Heart right ventricle (tissue), 16 donors: ENCODE data around the gene NRXN2. TPM values are rescaled to one million over a fixed set of nuclear protein-coding genes. Genes with fewer than 3 reads are reported as not detected.

Experiments used
- ATAC-seq, 8 donors: fragments of 200-7000 bp; cut with Tn5 transposase; one replicate each; pipeline ENCODE4 v1.9.1; 2020; ENCODE audit warnings: mild to moderate bottlenecking in 8 of 8, moderate library complexity in 8 of 8, moderate number of reproducible peaks in 1 of 8
- DNase-seq, 2 donors: peaks; one replicate each; pipeline ENCODE4 v3.0.0-alpha.2; 2020
- H3K27ac ChIP-seq, 10 donors: fragments of 200-600 bp; sonication (generic) in 2 of 10; one replicate each; pipeline versions ENCODE4 v1.5.0 to v1.8.0; 2020 to 2022; ENCODE audit warnings: mild to moderate bottlenecking in 3 of 10
- H3K27me3 ChIP-seq, 7 donors: fragments of 200-600 bp; one replicate each; pipeline ENCODE4 v1.8.0; 2021 to 2022; ENCODE audit warnings: mild to moderate bottlenecking in 2 of 7
- H3K36me3 ChIP-seq, 9 donors: fragments of 200-600 bp; sonication (generic) in 1 of 9; one replicate each; pipeline versions ENCODE4 v1.5.0 to v1.8.0; 2020 to 2022; ENCODE audit warnings: mild to moderate bottlenecking in 2 of 9
- H3K4me1 ChIP-seq, 9 donors: fragments of 200-600 bp; sonication (generic) in 1 of 9; one replicate each; pipeline versions ENCODE4 v1.5.0 to v1.8.0; 2020 to 2022; ENCODE audit warnings: mild to moderate bottlenecking in 4 of 9
- H3K4me3 ChIP-seq, 10 donors: fragments of 200-600 bp; sonication (generic) in 2 of 10; one replicate each; pipeline versions ENCODE4 v1.5.0 to v1.8.0; 2020 to 2022; ENCODE audit warnings: mild to moderate bottlenecking in 7 of 10, moderate library complexity in 2 of 10
- H3K9me3 ChIP-seq, 11 donors: fragments of 200-600 bp in 10 of 11; sonication (generic) in 2 of 11; one replicate each; pipeline versions ENCODE4 v1.5.0 to v1.8.0; 2013 to 2022; ENCODE audit warnings: mild to moderate bottlenecking in 2 of 11, control low read depth in 1 of 11, moderate library complexity in 1 of 11
- CTCF ChIP-seq, 9 donors: fragments of 200-600 bp; sonication (generic) in 2 of 9; IDR thresholded peaks; one replicate each; pipeline versions ENCODE4 v1.5.0 to v1.8.0; 2021 to 2022; ENCODE audit warnings: antibody characterized with exemption in 9 of 9, mild to moderate bottlenecking in 5 of 9, moderate library complexity in 1 of 9
- WGBS, 2 donors: extraction: QIAGEN DNeasy Blood & Tissue Kit; methylation state at CpG; one replicate each; pipeline ENCODE4 v1.1.7; 2013; ENCODE audit warnings: inconsistent platforms in 1 of 2; 5-methylcytosine and 5-hydroxymethylcytosine counted together
- intact Hi-C, 10 donors: fragments of 100-400 bp; cut with DNase I; formaldehyde crosslinking; loops; one replicate each; pipeline versions ENCODE4 v1.11.1 to v1.14.2; 2022
- polyA plus RNA-seq, 2 donors: library from polyadenylated mRNA; stranded (reverse); fragments of 200-250 nt; gene quantifications; one replicate each; pipeline ENCODE4 v1.2.3, GENCODE V29; 2013
- total RNA-seq, 10 donors: library from RNA; stranded (reverse); fragmentation: NEBNext Ultra II Directional in 3 of 10; extraction: Animal tissue kit (Norgen Biotek cat#: 25700) in 3 of 10; gene quantifications; one replicate each; pipeline versions ENCODE4 v1.2.1 to v1.2.4, GENCODE V29; 2021 to 2023
- donor health status: Arrhythmogenic right ventricular cardiomyopathy.
- donor health status: ischemic (EF 13 %, LVEDD 7.1; RV severe dilation, severe dysfunction).
- donor health status: healthy with polysubstance abuse.
- donor health status: DM: no; HTN: yes; CAD: no.
- donor health status: DM: no; HTN: no; CAD: no.
- donor health status: ischemic (EF 25% LVEDD 6.9; RV normal size, moderate dysfunction).
- donor health status: ischemic (EF 25% LVEDD 5.7; RV mildly dilated, moderate dysfunction).
- donor health status: healthy.
- donor health status: DM: yes; HTN: yes; CAD: no.
- donor health status: Ischemic cardiomyopathy.
- donor health status: ischemic (EF 35%, LVEDD 5.7; RV mildly dilated, moderate dysfunction).
- donor health status: nonischemic (EF 11% LVEDD 7.7; RV severe dilation, severe dysfunction).
- donor health status: DM: yes; HTN: yes; CAD: no.
- donor health status: PGD.
- donor health status: ischemic (EF 29% LVEDD 5.4; RV normal size, mild dysfunction).
- donor health status: nonischemic (EF 23%, LVEDD 6.1; RV moderate dilation, normal function).

Gene NRXN2
- total and polyA plus RNA-seq, 12 donors: 0.45 to 5.5 (median 1.4) TPM

DNA sequence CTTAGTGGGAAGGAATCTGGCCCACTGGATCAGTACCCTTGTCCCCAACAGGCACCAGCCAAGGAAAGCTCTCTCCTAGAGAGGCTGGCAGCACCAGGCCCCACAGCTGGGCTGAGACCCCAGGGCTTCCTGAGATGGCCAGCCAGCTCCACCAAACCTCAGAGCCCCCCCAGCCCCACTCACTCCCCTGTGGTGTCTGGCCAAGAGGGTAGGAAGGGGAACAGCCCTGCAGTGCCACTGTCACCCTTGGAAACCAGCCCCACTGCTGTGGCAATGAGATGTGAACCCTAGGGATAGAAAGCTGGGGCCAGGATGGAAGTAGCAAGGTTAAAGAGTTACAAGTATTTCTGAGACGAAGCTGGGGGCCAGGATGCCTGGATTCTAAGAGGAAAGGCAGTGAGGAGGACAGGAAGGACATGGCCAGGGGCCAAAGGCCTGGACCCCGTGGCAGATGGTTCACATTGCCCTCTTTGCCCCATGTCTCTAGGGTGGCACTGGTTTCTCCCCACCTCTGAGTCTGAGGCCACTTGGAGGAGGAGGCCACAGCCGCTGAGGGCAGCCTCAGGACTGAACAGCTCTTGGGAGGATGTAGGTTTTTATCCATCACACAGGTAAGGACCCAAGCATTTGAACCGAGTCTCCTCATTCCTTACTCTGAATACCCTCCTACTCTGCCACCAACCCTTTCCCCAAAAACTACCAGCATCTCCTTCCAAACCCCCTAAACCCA lies 28.8 kb downstream of the NRXN2 start:
- H3K4me1 ChIP-seq: peaks cover 0 to 6% (median under 1%) of the 10 kb centered on the region in 9 donors
- no peak for TF ChIP-seq CTCF (IDR thresholded peaks at IDR 0.05)
- H3K9me3 ChIP-seq: no peaks in the 10 kb centered on the region
- H3K27me3 ChIP-seq: peaks cover 0 to 35% (median 30%) of the 10 kb centered on the region in 7 donors
- WGBS, 2 donors: 67 to 78% methylated on average over 4 of the region's 4 CpGs
- no peak overlapping the region for H3K4me3 ChIP-seq
- ATAC-seq (no peak), DNase-seq (no peak)
- no peak overlapping the region for H3K27ac ChIP-seq
- H3K36me3 ChIP-seq: no peaks in the 10 kb centered on the region
- intact Hi-C loops: no loop called here

DNA sequence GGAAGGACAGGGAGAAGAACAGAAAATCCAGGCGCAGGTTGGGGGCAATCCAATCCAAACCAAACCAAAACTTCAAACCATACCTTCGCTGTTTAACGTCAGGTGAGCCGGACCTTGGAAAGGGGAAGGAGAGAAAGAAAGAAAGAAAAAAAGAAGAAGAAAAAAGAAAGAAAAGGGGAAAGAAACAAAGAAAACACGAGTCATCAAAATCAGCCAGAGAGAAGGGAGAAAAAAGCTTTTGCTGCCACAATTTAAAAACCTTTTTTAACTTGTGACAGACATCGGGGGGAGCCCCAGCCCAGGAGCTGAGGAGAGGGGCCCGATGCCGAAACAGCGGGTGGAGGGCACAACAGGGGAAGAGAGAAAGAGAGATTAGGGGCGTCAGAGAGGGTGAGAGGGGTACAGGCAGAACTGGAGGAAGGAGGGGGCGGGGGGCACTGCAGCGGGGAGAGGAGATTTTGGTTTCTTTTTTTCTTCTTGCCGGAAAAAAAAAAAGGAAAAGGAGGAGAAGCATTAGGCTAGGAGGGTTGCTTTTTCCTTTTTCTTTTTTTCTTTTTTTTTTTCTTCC lies 30.1 kb downstream of the NRXN2 start:
- no peak overlapping the region for H3K27ac ChIP-seq
- H3K4me3 ChIP-seq: no peak overlapping the region
- no peak for TF ChIP-seq CTCF (IDR thresholded peaks at IDR 0.05)
- no peaks in the 10 kb centered on the region for H3K9me3 ChIP-seq
- no peak for ATAC-seq
- H3K4me1 ChIP-seq: peaks cover 5 to 19% (median 14%) of the 10 kb centered on the region in 9 donors
- intact Hi-C loops: no loop called here
- peaks cover 0 to 35% (median 30%) of the 10 kb centered on the region in 7 donors for H3K27me3 ChIP-seq
- no peaks in the 10 kb centered on the region for H3K36me3 ChIP-seq
- no peak for DNase-seq
- 30 to 34% methylated on average over 13 of the region's 13 CpGs for WGBS, 2 donors

DNA sequence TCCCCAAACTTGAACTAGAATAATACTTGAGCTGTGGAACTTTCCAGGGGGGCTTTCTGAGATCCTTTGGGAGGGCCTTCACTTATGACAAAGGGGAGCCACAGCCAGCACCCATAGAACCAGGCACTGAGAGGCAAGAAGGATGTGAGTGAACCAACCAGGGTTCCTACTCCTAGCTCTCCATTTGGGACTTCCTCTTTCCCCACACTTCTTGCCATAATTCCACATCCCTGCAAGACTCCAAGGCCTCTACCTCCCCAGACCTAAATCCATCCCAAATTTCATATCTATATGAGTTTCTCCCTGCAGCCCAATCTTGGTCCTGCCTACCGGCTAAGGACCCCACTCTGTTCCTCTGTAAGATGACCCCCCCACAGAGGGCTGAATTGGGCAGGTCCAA lies 31.5 kb downstream of the NRXN2 start:
- DNase-seq (no peak), ATAC-seq (no peak)
- intact Hi-C loops: loop anchor here in 1 of 10 donors (1.0 kb wide), 1 partner anchor 30 kb away; no protein-coding TSS in a partner anchor
- no peak overlapping the region for H3K27ac ChIP-seq
- H3K4me3 ChIP-seq: no peak overlapping the region
- WGBS, 2 donors: 96 to 97% methylated on average over 1 of the region's 1 CpG
- H3K36me3 ChIP-seq: no peaks in the 10 kb centered on the region
- H3K27me3 ChIP-seq: peaks cover 0 to 33% (median 30%) of the 10 kb centered on the region in 7 donors
- H3K4me1 ChIP-seq: peaks cover 5 to 28% (median 18%) of the 10 kb centered on the region in 9 donors
- TF ChIP-seq CTCF (IDR thresholded peaks at IDR 0.05): no peak
- H3K9me3 ChIP-seq: no peaks in the 10 kb centered on the region

DNA sequence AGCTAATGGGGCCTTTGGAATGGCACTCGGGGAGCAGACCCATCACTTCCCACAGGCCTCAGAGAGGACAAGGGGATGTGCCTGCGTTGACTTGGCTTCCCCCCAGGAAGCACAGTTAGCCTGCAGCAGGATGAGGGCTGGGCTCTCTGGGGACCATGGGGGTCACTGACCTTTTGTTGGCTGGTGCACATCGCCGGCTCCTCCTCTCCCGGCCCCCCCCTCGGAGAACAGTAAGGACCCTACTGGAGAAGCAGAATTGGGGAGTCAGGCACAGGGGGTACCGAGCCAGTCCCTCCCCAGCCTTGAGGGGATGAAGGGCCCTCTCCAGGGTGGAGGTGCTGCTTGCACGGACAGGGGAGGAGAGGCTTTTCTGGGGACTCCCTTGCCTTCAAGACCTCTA lies 32.8 kb downstream of the NRXN2 start:
- WGBS, 2 donors: 50 to 57% methylated on average over 8 of the region's 8 CpGs
- DNase-seq: peak in 1 of 2 donors; percentile 29
- ATAC-seq: no peak

More for the DNA sequence above, 32.8 kb downstream of the NRXN2 start:
- no peaks in the 10 kb centered on the region for H3K36me3 ChIP-seq
- no peak overlapping the region for H3K27ac ChIP-seq
- no peak for TF ChIP-seq CTCF (IDR thresholded peaks at IDR 0.05)
- peaks cover 5 to 28% (median 18%) of the 10 kb centered on the region in 9 donors for H3K4me1 ChIP-seq
- H3K9me3 ChIP-seq: no peaks in the 10 kb centered on the region
- H3K4me3 ChIP-seq: no peak overlapping the region
- intact Hi-C loops: no loop called here
- H3K27me3 ChIP-seq: peaks cover 0 to 30% (median 26%) of the 10 kb centered on the region in 7 donors
